A549 (cell line): ENCODE data around the gene RNF144A. TPM values are rescaled to one million over a fixed set of nuclear protein-coding genes. Genes with fewer than 3 reads are reported as not detected.
A peak's percentile ranks its signal among the peaks of the same experiment; 100 is the strongest.

Source experiments
- ATAC-seq, 2 experiments: fragments of 200-7000 bp in 1 of 2; fragments of >200 bp in 1 of 2; cut with Nextera tagmentation in 1 of 2; cut with Tn5 transposase in 1 of 2; 3 replicates each; pipeline versions ENCODE4 v1.8.0 to v1.9.1; 2018 to 2020; ENCODE audit warnings: mild to moderate bottlenecking in 1 of 2, moderate library complexity in 1 of 2
- CTCF ChIA-PET: fragments of 300-600 bp; sonication (Branson Sonifier 250); formaldehyde crosslinking; extraction: SDS; loops from one replicate; lab custom pipeline; 2021; ENCODE audit warnings: antibody characterized with exemption, inconsistent platforms; lab: Yijun Ruan, JAX
- POLR2A ChIA-PET: fragments of 350-600 bp; formaldehyde crosslinking; extraction: SDS; loops from one replicate; lab custom pipeline; 2021; ENCODE audit warnings: antibody characterized with exemption, inconsistent platforms; lab: Yijun Ruan, JAX
- DNase-seq, 2 experiments: peaks; one replicate each; pipeline versions ENCODE4 v3.0.0 to v3.0.0-alpha.2; 2011 to 2016; ENCODE audit warnings: low read depth in 1 of 2, low spot score in 1 of 2
- FAIRE-seq: peaks from 2 replicates; lab custom pipeline; 2011; peaks lifted over from hg19 to GRCh38; lab: Jason Lieb, UNC
- H3K27ac ChIP-seq, 2 experiments: fragments of >200 bp; sonication (Bioruptor Twin); formaldehyde crosslinking; 3 replicates each; pipeline ENCODE4 v1.5.1; 2016 to 2017
- H3K4me1 ChIP-seq: fragments of >200 bp; sonication (Bioruptor Twin); formaldehyde crosslinking; 3 replicates; pipeline ENCODE4 v1.6.1; 2016
- H3K4me2 ChIP-seq: fragments of >200 bp; sonication (Bioruptor Twin); formaldehyde crosslinking; 3 replicates; pipeline ENCODE4 v1.6.1; 2016
- H3K4me3 ChIP-seq: fragments of >200 bp; sonication (Bioruptor Twin); formaldehyde crosslinking; 3 replicates; pipeline ENCODE4 v1.5.1; 2016
- H3K9me3 ChIP-seq: fragments of >200 bp; sonication (Bioruptor Twin); formaldehyde crosslinking; 3 replicates; pipeline ENCODE4 v1.6.1; 2016
- ATOH8 ChIP-seq: fragments of 250-450 bp; sonication (Bioruptor Pico); IDR thresholded peaks from 2 replicates; pipeline ENCODE4 v1.5.0; 2020; ENCODE audit warnings: low read depth, mild to moderate bottlenecking, moderate library complexity
- BCL3 ChIP-seq: fragments of >200 bp; sonication (Bioruptor Twin); formaldehyde crosslinking; IDR thresholded peaks from 3 replicates; pipeline ENCODE4 v1.6.1; 2016
- CBX8 ChIP-seq: fragments of 200-600 bp; sonication (generic); IDR thresholded peaks from 2 replicates; pipeline ENCODE4 v1.6.1; 2016
- CHD2 ChIP-seq: fragments of 150-350 bp; IDR thresholded peaks from 2 replicates; pipeline ENCODE4 v1.6.1; 2014; ENCODE audit warnings: low read length; ENCODE audit not compliant: partially characterized antibody
- E2F6 ChIP-seq: IDR thresholded peaks from 2 replicates; pipeline ENCODE4 v1.6.1; 2012; ENCODE audit warnings: low read depth, borderline replicate concordance
- EP300 ChIP-seq, 2 experiments: fragments of >200 bp; sonication (Bioruptor Twin); formaldehyde crosslinking; IDR thresholded peaks; 2 replicates in 1 of 2; 3 replicates in 1 of 2; pipeline ENCODE4 v1.6.1; 2016 to 2017
- FOSB ChIP-seq: fragments of 250-450 bp; sonication (Bioruptor Pico); IDR thresholded peaks from 2 replicates; pipeline ENCODE4 v1.5.0; 2020; ENCODE audit warnings: mild to moderate bottlenecking, moderate library complexity
- FOXS1 ChIP-seq: fragments of 250-450 bp; sonication (Bioruptor Pico); IDR thresholded peaks from 2 replicates; pipeline ENCODE4 v1.5.0; 2020; ENCODE audit warnings: mild to moderate bottlenecking, moderate library complexity
- HDAC2 ChIP-seq: fragments of 200-600 bp; sonication (generic); IDR thresholded peaks from 2 replicates; pipeline ENCODE4 v1.6.1; 2016
- HMGXB4 ChIP-seq: fragments of 250-450 bp; sonication (Bioruptor Pico); IDR thresholded peaks from 2 replicates; pipeline ENCODE4 v1.5.0; 2021; ENCODE audit warnings: mild to moderate bottlenecking, moderate library complexity, borderline replicate concordance
- HOXA7 ChIP-seq: fragments of 250-450 bp; sonication (Bioruptor Pico); IDR thresholded peaks from 2 replicates; pipeline ENCODE4 v1.5.0; 2020; ENCODE audit warnings: mild to moderate bottlenecking, moderate library complexity
- KDM1A ChIP-seq: fragments of 200-600 bp; sonication (generic); IDR thresholded peaks from 2 replicates; pipeline ENCODE4 v1.6.1; 2016; ENCODE audit warnings: low read depth, mild to moderate bottlenecking
- MAX ChIP-seq: IDR thresholded peaks from 2 replicates; pipeline ENCODE4 v1.6.1; 2012
- POLR2AphosphoS2 ChIP-seq: conservative IDR thresholded peaks from 2 replicates; pipeline ENCODE4 v1.6.1; 2012; ENCODE audit warnings: low read length, improper control_type of control experiment, inconsistent platforms
- RARB ChIP-seq: fragments of 250-450 bp; sonication (Bioruptor Pico); IDR thresholded peaks from 2 replicates; pipeline ENCODE4 v1.8.0; 2021; ENCODE audit warnings: mild to moderate bottlenecking, moderate library complexity
- REST ChIP-seq: fragments of 200-600 bp; sonication (generic); IDR thresholded peaks from 2 replicates; pipeline ENCODE4 v1.6.1; 2016; ENCODE audit warnings: antibody characterized with exemption, mild to moderate bottlenecking, moderate library complexity
- TFCP2L1 ChIP-seq: fragments of 250-450 bp; sonication (Bioruptor Pico); IDR thresholded peaks from 2 replicates; pipeline ENCODE4 v1.5.0; 2021; ENCODE audit warnings: mild to moderate bottlenecking
- ZNF302 ChIP-seq: fragments of 250-450 bp; sonication (Bioruptor Pico); IDR thresholded peaks from 2 replicates; pipeline ENCODE4 v1.9.0; 2021; ENCODE audit warnings: inconsistent platforms, mild to moderate bottlenecking, moderate library complexity
- ZSCAN20 ChIP-seq: fragments of 250-450 bp; sonication (Bioruptor Pico); IDR thresholded peaks from 2 replicates; pipeline ENCODE4 v1.8.0; 2022; ENCODE audit warnings: mild to moderate bottlenecking, moderate library complexity
- WGBS: methylation state at CpG from one replicate; pipeline ENCODE4 v1.1.6; 2017; ENCODE audit errors: missing lambda C conversion rate; 5-methylcytosine and 5-hydroxymethylcytosine counted together
- polyA plus RNA-seq, 4 experiments: library from polyadenylated mRNA; depleted of rRNA in 3 of 4; stranded (reverse); fragments of >200 nt; fragmentation: RNase III in 1 of 4; extraction: RNeasy Plus Mini Kit Qiagen cat#74134 plus additional on column Dnase treatment in 1 of 4; gene quantifications; 2 replicates in 3 of 4; 3 replicates in 1 of 4; pipeline ENCODE4 v1.2.3, GENCODE V29; 2011 to 2017

Gene RNF144A
- polyA plus RNA-seq, 2 of the 4 experiments (the other 2 are of a cell fraction): 4.4 to 9.6 TPM

GRCh38 chr2:7007488-7007845, 90.3 kb downstream of the RNF144A start:
- no peak overlapping the region for H3K4me3 ChIP-seq
- no peak for DNase-seq
- FAIRE-seq: no peak
- H3K4me2 ChIP-seq: no peak overlapping the region
- no peaks in the 10 kb centered on the region for H3K9me3 ChIP-seq
- ChIA-PET POLR2A (no interaction called here), CTCF (no interaction called here)
- H3K4me1 ChIP-seq: no peaks in the 10 kb centered on the region
- ATAC-seq: no peak
- no peak for TF ChIP-seq ATOH8 (CRISPR knock-in tag)
- no peak for TF ChIP-seq MAX
- no peak for TF ChIP-seq RARB
- TF ChIP-seq REST: no peak
- TF ChIP-seq EP300 (IDR thresholded peaks at IDR 0.05): no peak
- TF ChIP-seq CBX8: no peak
- TF ChIP-seq ZSCAN20: no peak
- no peak for TF ChIP-seq HDAC2
- no peak for TF ChIP-seq HMGXB4 (CRISPR knock-in tag)
- no peak for TF ChIP-seq HOXA7
- H3K27ac ChIP-seq: no peak overlapping the region
- 74% methylated on average over 9 of the region's 9 CpGs for WGBS

- H3K4me1 ChIP-seq: no peaks in the 10 kb centered on the region
- no peak for DNase-seq
- CTCF ChIA-PET: interaction anchor here (1.3 kb wide), 1 partner anchor 10 kb away, joined by 3 read pairs; no protein-coding TSS in a partner anchor
- WGBS: 77% methylated on average over 24 of the region's 24 CpGs
- no peak overlapping the region for H3K4me2 ChIP-seq
- TF ChIP-seq HMGXB4 (CRISPR knock-in tag): no peak
- TF ChIP-seq TFCP2L1 (CRISPR knock-in tag): no peak
- no peak for TF ChIP-seq CHD2
- no peak for TF ChIP-seq POLR2AphosphoS2
- TF ChIP-seq FOXS1 (CRISPR knock-in tag): no peak
- no peak for TF ChIP-seq ZSCAN20
- no peak for TF ChIP-seq FOSB
- no peak for TF ChIP-seq E2F6
- TF ChIP-seq KDM1A: no peak
- TF ChIP-seq ZNF302: no peak
- no peak for TF ChIP-seq ATOH8 (CRISPR knock-in tag)
- TF ChIP-seq BCL3: no peak
- TF ChIP-seq, all 56 proteins: peak for 0
- Histone ChIP-seq H3K4me3 (no peak overlapping the region), H3K27ac (no peak overlapping the region), H3K9me3 (no peaks in the 10 kb centered on the region)
- ATAC-seq (peak in 1 of 2 experiments; percentile 61; a peak in 3 of 6 replicates), FAIRE-seq (no peak)
- POLR2A ChIA-PET: no interaction called here
Measured at GRCh38 chr2:7007846-7008741, 90.9 kb downstream of the RNF144A start.
